GM19438 (cell line): Measurements from ENCODE around the gene GFY.
A peak's percentile ranks its signal among the peaks of the same experiment; 100 is the strongest.
"Not testable (repeated sequence)": the region's sequence is repeated elsewhere in the genome, so short reads cannot be mapped to it uniquely, and the experiment has no call there.

Experiments used
- ATAC-seq: cut with Tn5 transposase; IDR thresholded peaks from one replicate; pipeline ENCODE4 v1.9.1; 2021; ENCODE audit warnings: low read depth; ENCODE audit not compliant: unreplicated experiment

GFY gene

GRCh38 chr19:49442771-49443365, 17.7 kb downstream of the GFY start:
- peak; percentile 19 for ATAC-seq

GRCh38 chr19:49443366-49444099, 18.3 kb downstream of the GFY start:
- ATAC-seq = peak; percentile 71

- ATAC-seq = not testable (repeated sequence)
Observed at GRCh38 chr19:49444100-49444700, 19.0 kb downstream of the GFY start.

GRCh38 chr19:49445997-49446396, 20.8 kb downstream of the GFY start:
- ATAC-seq = no peak

GRCh38 chr19:49447485-49448431, 22.6 kb downstream of the GFY start:
- ATAC-seq = no peak

- ATAC-seq = no peak
Observed at GRCh38 chr19:49448432-49448786, 23.2 kb downstream of the GFY start.

- no peak for ATAC-seq
Observed at GRCh38 chr19:49450405-49450804, 25.2 kb downstream of the GFY start.

GRCh38 chr19:49451430-49452181, 26.4 kb downstream of the GFY start, which contains the start of gene PIH1D1:
TSS of gene PIH1D1 (minus strand) at chr19:49451814. CDS start at chr19:49451574, 240 bp downstream.
- peak; percentile 54 for ATAC-seq

GRCh38 chr19:49453013-49453756, 28.0 kb downstream of the GFY start, which contains the start of gene ALDH16A1:
TSS of gene ALDH16A1 (plus strand) at chr19:49453225. CDS start at chr19:49453332, 107 bp downstream.
- peak; percentile 69 for ATAC-seq

GRCh38 chr19:49453757-49454240, 28.6 kb downstream of the GFY start:
- ATAC-seq = no peak

- no peak for ATAC-seq
Observed at GRCh38 chr19:49455773-49456172, 30.6 kb downstream of the GFY start.

GRCh38 chr19:49456326-49456725, 31.1 kb downstream of the GFY start:
- no peak for ATAC-seq

GRCh38 chr19:49458567-49458903, 33.3 kb downstream of the GFY start:
- no peak for ATAC-seq

- no peak for ATAC-seq
Observed at GRCh38 chr19:49459388-49459787, 34.2 kb downstream of the GFY start.

- not testable (repeated sequence) for ATAC-seq
Observed at GRCh38 chr19:49461130-49461529, 35.9 kb downstream of the GFY start.

- ATAC-seq = no peak
Observed at GRCh38 chr19:49461656-49462055, 36.5 kb downstream of the GFY start.

GRCh38 chr19:49462492-49462891, 37.3 kb downstream of the GFY start:
- ATAC-seq = no peak

- no peak for ATAC-seq
Observed at GRCh38 chr19:49463960-49464740, 39.0 kb downstream of the GFY start.
